Measurements from ENCODE around the gene CLPSL2. TPM values are rescaled to one million over a fixed set of nuclear protein-coding genes. Genes with fewer than 3 reads are reported as not detected.

CLPSL2 gene
- total RNA-seq, 1 donor, result not detected

DNA sequence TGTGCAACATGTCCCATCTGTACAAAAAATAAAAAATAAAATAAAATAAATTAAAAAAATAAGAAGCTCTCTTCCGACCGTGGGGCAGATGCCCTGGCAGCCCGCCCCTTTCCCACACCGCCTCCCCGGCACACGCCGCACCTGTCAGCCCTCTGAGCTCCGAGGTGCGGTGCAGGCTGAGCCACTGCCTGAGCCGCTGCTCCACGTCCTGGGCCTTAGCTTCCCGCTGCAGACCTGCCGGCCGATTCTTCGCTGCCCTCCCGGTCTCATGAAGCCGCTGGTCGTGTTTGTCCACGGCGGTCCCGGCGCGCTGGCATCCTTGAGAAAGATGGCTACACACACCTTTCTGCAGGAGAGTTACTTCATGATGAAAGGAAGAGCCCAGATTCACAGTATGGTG lies 10.7 kb upstream of the CLPSL2 start:
- no peak overlapping the region for H3K27ac ChIP-seq (ENCODE audit: low read depth, low read length)
- H4K20me1 ChIP-seq (ENCODE audit: insufficient read depth, low read length), result no peaks in the 10 kb centered on the region
- H3K36me3 ChIP-seq (ENCODE audit: insufficient read depth, low read length), result no peaks in the 10 kb centered on the region
- H3K79me2 ChIP-seq (ENCODE audit: insufficient read depth, low read length), result no peaks in the 10 kb centered on the region
- H3K4me1 ChIP-seq (ENCODE audit: insufficient read depth, low read length), result no peaks in the 10 kb centered on the region
- peaks cover 35% of the 10 kb centered on the region for H3K27me3 ChIP-seq (ENCODE audit: insufficient read depth, low read length)
- no peak overlapping the region for H2AFZ ChIP-seq (ENCODE audit: low read length)
- no peaks in the 10 kb centered on the region for H3K9me3 ChIP-seq (ENCODE audit: low read depth, low read length)
- H3K4me3 ChIP-seq (ENCODE audit: insufficient read depth, low read length), result no peak overlapping the region
- DNase-seq (ENCODE audit: insufficient read length, low spot score, missing footprints), result no peak
- no peak for TF ChIP-seq CTCF (IDR thresholded peaks at IDR 0.05; ENCODE audit: extremely low read depth, low read depth, low read length)
- no peak overlapping the region for H3K4me2 ChIP-seq (ENCODE audit: insufficient read depth, low read length)

- Histone ChIP-seq H3K4me2 (ENCODE audit: insufficient read depth, low read length) (no peak overlapping the region), H3K27me3 (ENCODE audit: insufficient read depth, low read length) (peaks cover 13% of the 10 kb centered on the region), H3K4me3 (ENCODE audit: insufficient read depth, low read length) (no peak overlapping the region), H3K79me2 (ENCODE audit: insufficient read depth, low read length) (no peaks in the 10 kb centered on the region), H3K27ac (ENCODE audit: low read depth, low read length) (no peak overlapping the region), H3K9me3 (ENCODE audit: low read depth, low read length) (no peaks in the 10 kb centered on the region), H3K4me1 (ENCODE audit: insufficient read depth, low read length) (no peaks in the 10 kb centered on the region), H2AFZ (ENCODE audit: low read length) (no peak overlapping the region), H4K20me1 (ENCODE audit: insufficient read depth, low read length) (no peaks in the 10 kb centered on the region), H3K36me3 (ENCODE audit: insufficient read depth, low read length) (no peaks in the 10 kb centered on the region)
- TF ChIP-seq CTCF (IDR thresholded peaks at IDR 0.05; ENCODE audit: extremely low read depth, low read depth, low read length), result no peak
- DNase-seq (ENCODE audit: insufficient read length, low spot score, missing footprints), result no peak
These were observed 7.2 kb upstream of the CLPSL2 start for GRCh38 chr6:35769211-35769610.

- H3K36me3 ChIP-seq (ENCODE audit: insufficient read depth, low read length), result no peaks in the 10 kb centered on the region
- H3K4me3 ChIP-seq (ENCODE audit: insufficient read depth, low read length), result no peak overlapping the region
- H3K27me3 ChIP-seq (ENCODE audit: insufficient read depth, low read length), result peaks cover 19% of the 10 kb centered on the region
- H3K27ac ChIP-seq (ENCODE audit: low read depth, low read length), result no peak overlapping the region
- H3K4me1 ChIP-seq (ENCODE audit: insufficient read depth, low read length), result no peaks in the 10 kb centered on the region
- no peak overlapping the region for H2AFZ ChIP-seq (ENCODE audit: low read length)
- no peak for TF ChIP-seq CTCF (IDR thresholded peaks at IDR 0.05; ENCODE audit: extremely low read depth, low read depth, low read length)
- H3K4me2 ChIP-seq (ENCODE audit: insufficient read depth, low read length), result no peak overlapping the region
- H4K20me1 ChIP-seq (ENCODE audit: insufficient read depth, low read length), result no peaks in the 10 kb centered on the region
- H3K9me3 ChIP-seq (ENCODE audit: low read depth, low read length), result no peaks in the 10 kb centered on the region
- H3K79me2 ChIP-seq (ENCODE audit: insufficient read depth, low read length), result no peaks in the 10 kb centered on the region
- no peak for DNase-seq (ENCODE audit: insufficient read length, low spot score, missing footprints)
These were observed 5.1 kb upstream of the CLPSL2 start for GRCh38 chr6:35771343-35771627.

- Histone ChIP-seq H3K4me1 (ENCODE audit: insufficient read depth, low read length) (no peaks in the 10 kb centered on the region), H3K79me2 (ENCODE audit: insufficient read depth, low read length) (no peaks in the 10 kb centered on the region), H4K20me1 (ENCODE audit: insufficient read depth, low read length) (no peaks in the 10 kb centered on the region), H3K27me3 (ENCODE audit: insufficient read depth, low read length) (peaks cover 18% of the 10 kb centered on the region), H3K4me2 (ENCODE audit: insufficient read depth, low read length) (no peak overlapping the region), H3K9me3 (ENCODE audit: low read depth, low read length) (no peaks in the 10 kb centered on the region), H2AFZ (ENCODE audit: low read length) (no peak overlapping the region), H3K36me3 (ENCODE audit: insufficient read depth, low read length) (no peaks in the 10 kb centered on the region), H3K27ac (ENCODE audit: low read depth, low read length) (no peak overlapping the region), H3K4me3 (ENCODE audit: insufficient read depth, low read length) (no peak overlapping the region)
- no peak for DNase-seq (ENCODE audit: insufficient read length, low spot score, missing footprints)
- no peak for TF ChIP-seq CTCF (IDR thresholded peaks at IDR 0.05; ENCODE audit: extremely low read depth, low read depth, low read length)
These were observed 2.1 kb upstream of the CLPSL2 start for GRCh38 chr6:35774116-35774794.

All from osteoblast (primary cell).